ENCODE data around the gene DDX39B. TPM values are rescaled to one million over a fixed set of nuclear protein-coding genes. Genes with fewer than 3 reads are reported as not detected.
A peak's percentile ranks its signal among the peaks of the same experiment; 100 is the strongest.

DDX39B gene
- total RNA-seq, 1 donor = 240 TPM

DNA sequence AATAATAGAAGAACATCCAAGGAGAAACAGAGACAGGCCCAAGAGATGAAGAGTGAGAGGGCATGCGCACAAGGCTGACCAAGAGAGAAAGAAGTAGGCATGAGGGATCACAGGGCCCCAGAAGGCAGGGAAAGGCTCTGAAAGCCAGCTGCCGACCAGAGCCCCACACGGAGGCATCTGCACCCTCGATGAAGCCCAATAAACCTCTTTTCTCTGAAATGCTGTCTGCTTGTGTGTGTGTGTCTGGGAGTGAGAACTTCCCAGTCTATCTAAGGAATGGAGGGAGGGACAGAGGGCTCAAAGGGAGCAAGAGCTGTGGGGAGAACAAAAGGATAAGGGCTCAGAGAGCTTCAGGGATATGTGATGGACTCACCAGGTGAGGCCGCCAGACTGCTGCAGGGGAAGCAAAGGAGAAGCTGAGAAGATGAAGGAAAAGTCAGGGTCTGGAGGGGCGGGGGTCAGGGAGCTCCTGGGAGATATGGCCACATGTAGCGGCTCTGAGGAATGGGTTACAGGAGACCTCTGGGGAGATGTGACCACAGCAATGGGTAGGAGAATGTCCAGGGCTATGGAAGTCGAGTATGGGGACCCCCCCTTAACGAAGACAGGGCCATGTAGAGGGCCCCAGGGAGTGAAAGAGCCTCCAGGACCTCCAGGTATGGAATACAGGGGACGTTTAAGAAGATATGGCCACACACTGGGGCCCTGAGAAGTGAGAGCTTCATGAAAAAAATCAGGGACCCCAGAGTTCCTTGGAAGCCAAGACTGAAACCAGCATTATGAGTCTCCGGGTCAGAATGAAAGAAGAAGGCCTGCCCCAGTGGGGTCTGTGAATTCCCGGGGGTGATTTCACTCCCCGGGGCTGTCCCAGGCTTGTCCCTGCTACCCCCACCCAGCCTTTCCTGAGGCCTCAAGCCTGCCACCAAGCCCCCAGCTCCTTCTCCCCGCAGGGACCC is 32.6 kb upstream of the DDX39B start:
- H3K27me3 ChIP-seq (ENCODE audit: insufficient read depth, low read length) = no peaks in the 10 kb centered on the region
- no peak overlapping the region for H3K27ac ChIP-seq (ENCODE audit: low read depth, low read length)
- H3K9me3 ChIP-seq (ENCODE audit: low read depth, low read length) = no peaks in the 10 kb centered on the region
- DNase-seq (ENCODE audit: insufficient read length, low spot score, missing footprints) = peak; percentile 80
- H4K20me1 ChIP-seq (ENCODE audit: insufficient read depth, low read length) = no peaks in the 10 kb centered on the region
- TF ChIP-seq, protein P1, sequence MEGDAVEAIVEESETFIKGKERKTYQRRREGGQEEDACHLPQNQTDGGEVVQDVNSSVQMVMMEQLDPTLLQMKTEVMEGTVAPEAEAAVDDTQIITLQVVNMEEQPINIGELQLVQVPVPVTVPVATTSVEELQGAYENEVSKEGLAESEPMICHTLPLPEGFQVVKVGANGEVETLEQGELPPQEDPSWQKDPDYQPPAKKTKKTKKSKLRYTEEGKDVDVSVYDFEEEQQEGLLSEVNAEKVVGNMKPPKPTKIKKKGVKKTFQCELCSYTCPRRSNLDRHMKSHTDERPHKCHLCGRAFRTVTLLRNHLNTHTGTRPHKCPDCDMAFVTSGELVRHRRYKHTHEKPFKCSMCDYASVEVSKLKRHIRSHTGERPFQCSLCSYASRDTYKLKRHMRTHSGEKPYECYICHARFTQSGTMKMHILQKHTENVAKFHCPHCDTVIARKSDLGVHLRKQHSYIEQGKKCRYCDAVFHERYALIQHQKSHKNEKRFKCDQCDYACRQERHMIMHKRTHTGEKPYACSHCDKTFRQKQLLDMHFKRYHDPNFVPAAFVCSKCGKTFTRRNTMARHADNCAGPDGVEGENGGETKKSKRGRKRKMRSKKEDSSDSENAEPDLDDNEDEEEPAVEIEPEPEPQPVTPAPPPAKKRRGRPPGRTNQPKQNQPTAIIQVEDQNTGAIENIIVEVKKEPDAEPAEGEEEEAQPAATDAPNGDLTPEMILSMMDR (IDR thresholded peaks at IDR 0.05; ENCODE audit: extremely low read depth, low read depth, low read length) = no peak
- no peak overlapping the region for H3K4me2 ChIP-seq (ENCODE audit: insufficient read depth, low read length)
- H2AFZ ChIP-seq (ENCODE audit: low read length) = no peak overlapping the region
- H3K36me3 ChIP-seq (ENCODE audit: insufficient read depth, low read length) = no peaks in the 10 kb centered on the region
- peaks cover 2% of the 10 kb centered on the region for H3K4me1 ChIP-seq (ENCODE audit: insufficient read depth, low read length)
- H3K4me3 ChIP-seq (ENCODE audit: insufficient read depth, low read length) = no peak overlapping the region
- H3K79me2 ChIP-seq (ENCODE audit: insufficient read depth, low read length) = no peaks in the 10 kb centered on the region

DNA sequence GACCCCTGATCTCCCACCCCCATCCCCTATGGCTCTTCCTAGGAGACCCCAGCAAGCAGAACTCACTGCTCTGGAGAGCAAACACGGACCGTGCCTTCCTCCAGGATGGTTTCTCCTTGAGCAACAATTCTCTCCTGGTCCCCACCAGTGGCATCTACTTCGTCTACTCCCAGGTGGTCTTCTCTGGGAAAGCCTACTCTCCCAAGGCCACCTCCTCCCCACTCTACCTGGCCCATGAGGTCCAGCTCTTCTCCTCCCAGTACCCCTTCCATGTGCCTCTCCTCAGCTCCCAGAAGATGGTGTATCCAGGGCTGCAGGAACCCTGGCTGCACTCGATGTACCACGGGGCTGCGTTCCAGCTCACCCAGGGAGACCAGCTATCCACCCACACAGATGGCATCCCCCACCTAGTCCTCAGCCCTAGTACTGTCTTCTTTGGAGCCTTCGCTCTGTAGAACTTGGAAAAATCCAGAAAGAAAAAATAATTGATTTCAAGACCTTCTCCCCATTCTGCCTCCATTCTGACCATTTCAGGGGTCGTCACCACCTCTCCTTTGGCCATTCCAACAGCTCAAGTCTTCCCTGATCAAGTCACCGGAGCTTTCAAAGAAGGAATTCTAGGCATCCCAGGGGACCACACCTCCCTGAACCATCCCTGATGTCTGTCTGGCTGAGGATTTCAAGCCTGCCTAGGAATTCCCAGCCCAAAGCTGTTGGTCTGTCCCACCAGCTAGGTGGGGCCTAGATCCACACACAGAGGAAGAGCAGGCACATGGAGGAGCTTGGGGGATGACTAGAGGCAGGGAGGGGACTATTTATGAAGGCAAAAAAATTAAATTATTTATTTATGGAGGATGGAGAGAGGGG is 31.7 kb upstream of the DDX39B start:
- H3K9me3 ChIP-seq (ENCODE audit: low read depth, low read length) = no peaks in the 10 kb centered on the region
- no peaks in the 10 kb centered on the region for H3K79me2 ChIP-seq (ENCODE audit: insufficient read depth, low read length)
- no peak overlapping the region for H3K27ac ChIP-seq (ENCODE audit: low read depth, low read length)
- H4K20me1 ChIP-seq (ENCODE audit: insufficient read depth, low read length) = no peaks in the 10 kb centered on the region
- no peak overlapping the region for H3K4me2 ChIP-seq (ENCODE audit: insufficient read depth, low read length)
- H3K4me1 ChIP-seq (ENCODE audit: insufficient read depth, low read length) = peaks cover 2% of the 10 kb centered on the region
- TF ChIP-seq, protein P1 (IDR thresholded peaks at IDR 0.05; ENCODE audit: extremely low read depth, low read depth, low read length) = no peak
- peak; percentile 13 for DNase-seq (ENCODE audit: insufficient read length, low spot score, missing footprints)
- H3K36me3 ChIP-seq (ENCODE audit: insufficient read depth, low read length) = no peaks in the 10 kb centered on the region
- no peaks in the 10 kb centered on the region for H3K27me3 ChIP-seq (ENCODE audit: insufficient read depth, low read length)
- no peak overlapping the region for H3K4me3 ChIP-seq (ENCODE audit: insufficient read depth, low read length)
- no peak overlapping the region for H2AFZ ChIP-seq (ENCODE audit: low read length)

DNA sequence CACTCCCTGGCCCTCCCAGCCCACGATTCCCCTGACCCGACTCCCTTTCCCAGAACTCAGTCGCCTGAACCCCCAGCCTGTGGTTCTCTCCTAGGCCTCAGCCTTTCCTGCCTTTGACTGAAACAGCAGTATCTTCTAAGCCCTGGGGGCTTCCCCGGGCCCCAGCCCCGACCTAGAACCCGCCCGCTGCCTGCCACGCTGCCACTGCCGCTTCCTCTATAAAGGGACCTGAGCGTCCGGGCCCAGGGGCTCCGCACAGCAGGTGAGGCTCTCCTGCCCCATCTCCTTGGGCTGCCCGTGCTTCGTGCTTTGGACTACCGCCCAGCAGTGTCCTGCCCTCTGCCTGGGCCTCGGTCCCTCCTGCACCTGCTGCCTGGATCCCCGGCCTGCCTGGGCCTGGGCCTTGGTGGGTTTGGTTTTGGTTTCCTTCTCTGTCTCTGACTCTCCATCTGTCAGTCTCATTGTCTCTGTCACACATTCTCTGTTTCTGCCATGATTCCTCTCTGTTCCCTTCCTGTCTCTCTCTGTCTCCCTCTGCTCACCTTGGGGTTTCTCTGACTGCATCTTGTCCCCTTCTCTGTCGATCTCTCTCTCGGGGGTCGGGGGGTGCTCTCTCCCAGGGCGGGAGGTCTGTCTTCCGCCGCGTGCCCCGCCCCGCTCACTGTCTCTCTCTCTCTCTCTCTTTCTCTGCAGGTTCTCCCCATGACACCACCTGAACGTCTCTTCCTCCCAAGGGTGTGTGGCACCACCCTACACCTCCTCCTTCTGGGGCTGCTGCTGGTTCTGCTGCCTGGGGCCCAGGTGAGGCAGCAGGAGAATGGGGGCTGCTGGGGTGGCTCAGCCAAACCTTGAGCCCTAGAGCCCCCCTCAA is 30.5 kb upstream of the DDX39B start, which contains the start of gene LTA:
TSS of gene LTA (plus strand) at position 249 of the 871 bp plus-strand sequence. CDS start at position 703, 454 bp downstream.
- Histone ChIP-seq H3K4me2 (ENCODE audit: insufficient read depth, low read length) (no peak within 1 kb of the TSS), H4K20me1 (ENCODE audit: insufficient read depth, low read length) (no peaks in the 10 kb centered on the region), H3K4me3 (ENCODE audit: insufficient read depth, low read length) (no peak within 1 kb of the TSS), H3K79me2 (ENCODE audit: insufficient read depth, low read length) (no peaks in the 10 kb centered on the region), H3K36me3 (ENCODE audit: insufficient read depth, low read length) (no peaks in the 10 kb centered on the region), H3K9me3 (ENCODE audit: low read depth, low read length) (no peaks in the 10 kb centered on the region), H3K27ac (ENCODE audit: low read depth, low read length) (no peak within 1 kb of the TSS), H3K4me1 (ENCODE audit: insufficient read depth, low read length) (peaks cover 2% of the 10 kb centered on the region), H3K27me3 (ENCODE audit: insufficient read depth, low read length) (no peaks in the 10 kb centered on the region), H2AFZ (ENCODE audit: low read length) (no peak within 1 kb of the TSS)
- TF ChIP-seq, protein P1 (IDR thresholded peaks at IDR 0.05; ENCODE audit: extremely low read depth, low read depth, low read length) = no peak
- peak; percentile 47 for DNase-seq (ENCODE audit: insufficient read length, low spot score, missing footprints)
